Measurements from ENCODE around the gene GPC1.

The GPC1 gene

GRCh38 chr2:240432430-240432819 lies 3.0 kb upstream of the GPC1 start:
- no peak for DNase-seq (ENCODE audit: low read depth)

GRCh38 chr2:240432820-240433801 lies 2.4 kb upstream of the GPC1 start:
- no peak for DNase-seq (ENCODE audit: low read depth)

GRCh38 chr2:240433973-240434727 lies 1.3 kb upstream of the GPC1 start:
- no peak for DNase-seq (ENCODE audit: low read depth)

- peak; percentile 84 for DNase-seq (ENCODE audit: low read depth)
Observed at GRCh38 chr2:240434728-240435456, 571 bp upstream of the GPC1 start.

- no peak for DNase-seq (ENCODE audit: low read depth)
Observed at GRCh38 chr2:240435948-240436682, 652 bp downstream of the GPC1 start.

- no peak for DNase-seq (ENCODE audit: low read depth)
Observed at GRCh38 chr2:240436683-240437550, 1.5 kb downstream of the GPC1 start.

GRCh38 chr2:240437551-240437860 lies 2.0 kb downstream of the GPC1 start:
- no peak for DNase-seq (ENCODE audit: low read depth)

GRCh38 chr2:240437861-240438809 lies 2.7 kb downstream of the GPC1 start:
- DNase-seq (ENCODE audit: low read depth), result peak; percentile 20

GRCh38 chr2:240438810-240439697 lies 3.6 kb downstream of the GPC1 start:
- no peak for DNase-seq (ENCODE audit: low read depth)

GRCh38 chr2:240439698-240440151 lies 4.3 kb downstream of the GPC1 start:
- DNase-seq (ENCODE audit: low read depth), result no peak

GRCh38 chr2:240440251-240440650 lies 4.8 kb downstream of the GPC1 start:
- DNase-seq (ENCODE audit: low read depth), result no peak

- DNase-seq (ENCODE audit: low read depth), result no peak
Observed at GRCh38 chr2:240440704-240441320, 5.3 kb downstream of the GPC1 start.

- DNase-seq (ENCODE audit: low read depth), result no peak
Observed at GRCh38 chr2:240441326-240441992, 6.0 kb downstream of the GPC1 start.

- DNase-seq (ENCODE audit: low read depth), result no peak
Observed at GRCh38 chr2:240441993-240442411, 6.5 kb downstream of the GPC1 start.

GRCh38 chr2:240442891-240443715 lies 7.6 kb downstream of the GPC1 start:
- DNase-seq (ENCODE audit: low read depth), result no peak

- DNase-seq (ENCODE audit: low read depth), result no peak
Observed at GRCh38 chr2:240443891-240444301, 8.4 kb downstream of the GPC1 start.

- DNase-seq (ENCODE audit: low read depth), result no peak
Observed at GRCh38 chr2:240444464-240444863, 9.0 kb downstream of the GPC1 start.
